GM19035 (cell line): ENCODE data around the gene MCIDAS.

Source experiments
- ATAC-seq: cut with Tn5 transposase; IDR thresholded peaks from one replicate; pipeline ENCODE4 v1.9.1; 2021; ENCODE audit not compliant: unreplicated experiment

The MCIDAS gene

DNA sequence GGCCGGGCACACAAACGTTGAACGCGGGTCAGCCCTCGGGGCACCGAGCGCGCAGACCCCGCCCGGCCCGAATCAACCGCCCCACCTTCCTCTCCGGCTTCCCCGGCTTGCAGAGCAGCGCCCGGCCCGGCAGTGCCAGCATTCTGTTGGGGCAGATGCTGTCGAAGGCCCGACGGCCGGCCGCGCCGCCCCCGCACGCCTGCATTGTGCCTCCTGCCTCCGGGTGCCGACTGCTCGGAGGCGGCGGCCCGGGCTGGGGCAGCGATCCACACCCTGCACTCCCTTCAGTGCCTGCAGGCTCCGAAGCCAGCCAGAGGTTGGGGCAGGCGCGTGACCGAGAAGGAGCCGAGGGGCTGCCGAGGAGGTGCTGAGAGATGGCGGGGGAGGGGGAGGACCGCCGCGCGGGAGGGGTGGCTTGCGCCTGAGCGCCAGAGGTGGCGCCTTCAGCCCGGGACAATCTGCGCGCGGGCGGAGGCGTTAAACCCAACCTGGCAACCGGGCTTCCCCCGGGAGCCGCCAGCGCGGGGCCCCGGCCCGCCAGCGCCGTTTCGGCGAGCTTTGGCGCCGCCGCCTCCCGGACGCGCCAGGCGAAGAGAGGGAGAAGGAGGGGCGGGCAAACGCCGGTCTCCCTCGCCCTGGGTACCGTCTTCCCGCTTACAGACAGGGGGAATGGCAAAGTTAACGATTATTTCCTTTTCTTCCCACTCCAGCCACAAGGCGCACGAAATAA lies at the start of gene MCIDAS:
TSS of gene MCIDAS (minus strand) at position 382 of the 730 bp plus-strand sequence. CDS start at position 205, 177 bp downstream.
- ATAC-seq = peak; percentile 54

DNA sequence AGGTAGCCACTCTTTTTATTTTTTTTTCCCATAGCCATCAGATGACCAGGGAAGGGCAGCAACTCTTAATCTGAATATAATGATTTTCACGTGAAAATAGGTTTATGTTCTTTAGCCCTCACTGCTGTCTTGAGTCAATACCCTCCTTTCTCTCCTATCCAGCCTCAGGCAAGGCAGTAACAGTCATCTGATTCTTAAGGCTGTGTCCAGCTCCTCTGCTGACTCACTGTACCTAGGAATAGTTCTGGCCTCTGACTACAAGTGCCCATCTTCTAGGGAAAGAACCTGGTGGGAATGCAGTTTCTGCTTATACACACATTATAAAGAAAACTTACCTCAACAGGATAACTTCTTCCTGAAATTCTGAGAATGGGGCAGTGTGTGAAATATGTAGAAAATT lies 49.7 kb upstream of the MCIDAS start:
- no peak for ATAC-seq

DNA sequence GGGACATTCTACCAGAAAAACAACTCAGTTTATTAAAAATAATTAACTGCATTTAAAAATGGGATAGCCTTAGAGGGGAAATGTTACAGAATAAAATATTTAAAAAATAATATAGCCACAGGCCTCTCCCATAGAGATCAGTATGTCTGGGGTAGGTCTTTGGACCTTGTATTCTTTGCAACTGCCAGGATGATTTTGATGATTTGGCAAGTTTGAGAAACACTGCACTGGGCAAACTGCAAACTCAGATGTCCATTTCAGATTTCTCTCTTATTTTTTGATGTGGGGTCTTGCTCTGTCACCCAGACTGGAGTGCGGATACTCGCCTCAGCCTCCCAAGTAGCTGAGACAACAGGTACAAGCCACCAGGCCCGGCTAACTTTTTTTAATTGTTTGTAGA lies 31.2 kb upstream of the MCIDAS start:
- no peak for ATAC-seq

DNA sequence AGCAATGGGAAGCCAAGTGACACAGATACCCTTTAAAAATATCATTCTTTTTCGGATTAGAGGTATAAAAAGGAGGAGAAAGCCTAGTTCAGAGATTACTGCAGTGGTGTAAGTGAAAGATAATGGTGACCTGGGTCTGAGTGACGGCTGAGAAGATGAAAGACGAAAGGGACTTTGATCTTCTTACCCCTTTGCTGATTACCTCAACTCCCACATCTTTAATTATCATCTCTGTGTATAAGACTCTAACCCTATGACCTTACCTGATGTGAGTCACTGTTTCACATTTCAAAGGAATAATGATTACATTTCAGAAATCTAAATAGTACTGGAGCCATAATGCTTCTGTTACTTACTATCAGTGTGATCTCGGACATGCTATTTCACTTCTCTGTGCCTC lies 27.7 kb upstream of the MCIDAS start:
- ATAC-seq = no peak

- ATAC-seq = no peak
These were observed 22.9 kb upstream of the MCIDAS start for GRCh38 chr5:55250064-55250463.

- ATAC-seq = no peak
These were observed 14.6 kb upstream of the MCIDAS start for GRCh38 chr5:55241746-55242145.

DNA sequence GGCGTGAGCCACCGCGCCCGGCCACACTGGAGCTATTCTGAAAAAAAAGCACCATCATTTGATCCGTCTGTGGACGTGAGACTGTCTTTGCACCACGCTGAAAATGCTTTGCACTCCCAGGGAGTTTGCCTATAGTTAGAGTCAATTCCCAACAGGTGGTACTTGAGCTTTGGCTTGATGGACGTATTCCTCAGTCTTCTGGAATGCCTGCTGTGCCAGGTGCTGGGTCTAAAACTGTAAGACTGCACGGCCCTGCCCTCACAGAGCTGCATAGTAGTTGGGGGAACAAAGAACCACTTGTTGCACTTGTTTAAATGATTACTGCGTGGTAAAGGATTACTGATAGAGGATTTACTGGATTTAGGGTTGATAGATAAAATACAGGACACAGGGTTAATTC lies 9.7 kb upstream of the MCIDAS start:
- ATAC-seq = no peak

GRCh38 chr5:55234121-55234700 lies 7.1 kb upstream of the MCIDAS start:
- ATAC-seq = no peak

DNA sequence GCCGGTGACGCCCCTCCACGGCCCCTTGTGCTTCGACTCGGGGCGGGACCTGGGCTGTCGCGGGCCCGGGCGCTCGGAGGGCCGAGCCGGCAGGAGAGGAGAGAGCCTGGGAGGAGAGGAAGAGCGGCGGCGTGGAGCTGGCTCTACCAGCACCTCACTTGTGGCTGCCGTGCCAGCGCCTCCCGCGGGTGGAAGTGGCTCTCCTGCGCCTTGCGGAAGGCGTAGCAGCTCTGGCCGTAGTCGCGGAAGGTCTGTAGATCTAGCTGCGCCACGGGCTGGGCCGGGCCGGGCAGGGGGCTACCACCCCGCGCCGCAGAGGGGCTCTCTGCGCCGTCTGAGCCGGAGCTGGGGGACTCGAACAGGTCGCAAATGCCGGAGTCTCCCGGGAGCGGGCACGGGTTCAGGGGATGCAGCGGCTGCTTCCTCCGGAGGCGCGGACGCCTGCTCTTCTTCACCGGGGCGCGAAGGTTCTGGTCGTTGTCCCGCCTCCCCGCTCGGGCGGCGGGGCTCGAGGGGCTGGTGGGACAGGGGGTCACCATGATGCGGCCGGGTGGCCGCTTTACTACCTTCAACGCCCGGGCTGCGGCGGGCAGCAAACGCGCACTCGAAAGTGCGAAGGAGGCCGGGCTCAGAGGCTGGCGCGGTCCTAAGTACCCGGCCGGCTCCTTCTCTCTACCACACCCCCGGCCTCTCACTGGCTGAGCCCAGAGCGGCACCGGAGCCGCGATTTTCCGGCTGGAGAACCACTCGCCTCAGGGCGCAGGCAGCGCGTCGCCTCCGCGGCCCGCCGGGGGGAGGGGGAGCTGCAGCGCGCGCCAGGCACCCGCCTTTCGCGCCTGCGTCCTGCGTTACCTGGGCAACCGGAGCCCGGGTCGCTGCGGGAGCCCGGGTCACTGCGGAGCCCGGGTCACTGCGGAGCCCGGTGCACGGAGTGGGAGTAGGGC lies 6.1 kb upstream of the MCIDAS start, which contains the start of gene CCNO:
TSS of gene CCNO (minus strand) at position 624 of the 944 bp plus-strand sequence. CDS start at position 539, 85 bp downstream.
- ATAC-seq = peak; percentile 69

GRCh38 chr5:55232271-55232984 lies 5.3 kb upstream of the MCIDAS start:
- ATAC-seq = no peak

DNA sequence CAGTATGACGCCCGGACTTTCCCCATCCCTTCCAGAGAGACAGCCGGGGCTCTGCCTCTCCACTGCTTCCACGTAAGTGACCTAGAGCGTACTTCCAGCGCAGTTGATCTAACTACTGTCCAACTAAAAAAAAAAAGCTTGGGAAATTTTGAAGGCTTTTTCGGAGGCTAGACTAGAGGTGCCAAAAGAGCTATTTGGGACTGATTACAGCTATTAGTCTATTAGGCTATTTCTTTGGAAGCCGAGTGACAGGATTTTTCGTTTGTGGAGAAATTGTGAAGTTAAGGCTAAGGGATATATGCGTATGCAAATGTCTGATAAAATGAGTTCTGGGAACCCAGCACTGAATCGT lies 4.8 kb upstream of the MCIDAS start:
- ATAC-seq = no peak

DNA sequence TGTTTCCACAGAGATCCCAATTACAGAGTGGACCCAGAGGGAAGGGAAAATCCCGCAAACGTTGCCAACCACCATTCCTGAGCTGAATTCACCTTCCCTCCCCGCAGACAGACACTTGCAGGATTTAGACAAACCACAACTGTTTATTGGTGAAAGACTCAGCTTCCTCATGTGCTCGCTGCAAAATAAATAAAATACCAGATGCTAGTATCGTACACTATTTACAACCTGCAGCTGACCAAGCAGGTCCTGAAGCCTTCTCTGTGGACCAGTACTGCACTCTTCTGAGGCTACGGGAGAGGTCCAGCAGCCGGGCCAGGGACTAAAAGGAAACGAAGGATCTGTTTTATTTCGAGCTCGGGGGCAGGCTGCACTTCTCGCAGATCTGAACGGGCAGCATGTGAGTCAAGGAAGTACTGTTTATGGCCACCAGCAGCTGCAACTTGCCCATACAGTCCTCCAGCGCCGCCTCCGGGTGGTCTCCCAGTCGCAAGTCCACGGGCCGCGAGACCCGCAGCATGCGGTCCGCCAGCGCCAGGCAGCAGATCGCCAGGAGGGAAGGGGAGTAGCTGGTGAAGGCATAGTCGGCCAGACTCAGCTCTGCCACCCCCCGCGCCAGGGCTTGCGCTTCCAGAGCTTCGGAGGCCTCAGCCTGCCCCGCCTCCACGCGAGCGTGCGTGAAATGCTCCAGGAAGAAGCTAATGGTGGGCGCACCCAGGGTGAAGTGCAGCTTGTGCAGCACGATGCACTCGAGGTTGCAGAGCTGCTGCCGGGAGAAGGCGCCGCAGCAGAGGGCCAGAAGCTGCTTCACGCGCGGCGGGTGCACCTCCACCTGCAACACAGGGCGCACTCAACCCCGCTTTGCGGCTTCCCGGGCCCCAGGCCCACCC lies 4.2 kb upstream of the MCIDAS start:
- no peak for ATAC-seq

- ATAC-seq = no peak
These were observed 3.0 kb upstream of the MCIDAS start for GRCh38 chr5:55230086-55230629.

GRCh38 chr5:55227664-55228430 lies 732 bp upstream of the MCIDAS start:
- ATAC-seq = no peak

DNA sequence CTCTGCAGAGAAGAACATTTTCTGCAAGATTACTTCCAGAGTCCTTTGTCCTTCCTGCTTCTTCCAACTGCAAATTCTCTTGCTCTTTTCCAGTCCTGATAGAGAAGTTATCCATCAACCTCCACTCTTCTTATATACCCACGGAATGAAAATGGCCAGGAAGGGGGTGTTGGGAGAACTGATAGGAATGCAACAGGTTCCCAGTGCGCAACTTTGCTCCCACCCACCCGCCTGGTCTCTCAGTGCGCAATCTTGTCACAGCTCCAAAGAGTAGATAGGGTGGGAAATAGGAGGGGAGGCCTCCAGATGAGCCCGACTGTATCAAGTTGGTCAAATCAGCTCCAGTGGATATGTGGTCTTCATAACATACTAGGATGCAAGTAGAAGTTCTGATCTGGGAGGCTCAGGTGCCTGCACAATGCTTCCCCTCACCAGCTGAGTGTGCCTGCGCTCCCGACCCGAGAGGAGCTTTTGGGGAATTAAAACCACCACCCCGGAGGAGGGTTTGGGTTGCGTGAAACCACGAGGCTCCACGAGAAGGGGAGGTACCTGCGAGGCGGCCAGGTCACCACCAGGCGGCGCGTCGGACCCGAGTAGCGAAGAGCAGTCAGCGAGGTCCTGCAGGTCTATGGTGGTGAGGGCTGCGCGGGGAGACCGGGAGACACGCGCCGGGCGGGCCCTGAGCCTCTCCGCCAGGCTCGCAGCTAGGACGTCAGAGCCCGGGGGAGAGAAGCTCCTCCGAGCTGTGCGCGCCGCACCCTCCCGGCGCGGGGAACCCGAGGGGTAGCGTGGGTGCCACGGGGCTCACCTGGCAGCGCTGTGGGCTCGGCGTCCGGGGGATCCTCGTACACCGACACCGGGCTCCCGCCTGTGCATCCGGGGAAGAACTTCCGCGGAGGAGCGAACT lies 835 bp downstream of the MCIDAS start:
- ATAC-seq = peak; percentile 58

DNA sequence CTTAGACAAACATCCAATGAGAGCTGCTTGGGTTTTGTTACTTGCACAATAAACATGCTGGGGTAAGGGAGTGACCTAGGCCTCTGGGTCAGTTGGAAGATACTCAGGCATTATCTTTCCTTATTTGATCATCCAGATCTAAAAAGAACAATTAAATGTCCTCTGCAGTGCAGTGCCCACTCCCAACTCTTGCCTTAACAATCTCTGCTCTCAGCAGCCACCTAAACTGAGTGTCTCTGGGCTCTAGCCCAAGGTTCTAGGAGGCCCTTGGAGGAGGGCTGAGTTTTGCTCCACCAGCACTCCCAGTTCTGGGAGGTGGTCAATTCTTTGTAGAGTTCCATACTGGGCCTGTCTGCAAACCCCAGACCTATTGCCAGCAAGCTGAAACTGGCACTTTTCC lies 1.8 kb downstream of the MCIDAS start:
- ATAC-seq = no peak

DNA sequence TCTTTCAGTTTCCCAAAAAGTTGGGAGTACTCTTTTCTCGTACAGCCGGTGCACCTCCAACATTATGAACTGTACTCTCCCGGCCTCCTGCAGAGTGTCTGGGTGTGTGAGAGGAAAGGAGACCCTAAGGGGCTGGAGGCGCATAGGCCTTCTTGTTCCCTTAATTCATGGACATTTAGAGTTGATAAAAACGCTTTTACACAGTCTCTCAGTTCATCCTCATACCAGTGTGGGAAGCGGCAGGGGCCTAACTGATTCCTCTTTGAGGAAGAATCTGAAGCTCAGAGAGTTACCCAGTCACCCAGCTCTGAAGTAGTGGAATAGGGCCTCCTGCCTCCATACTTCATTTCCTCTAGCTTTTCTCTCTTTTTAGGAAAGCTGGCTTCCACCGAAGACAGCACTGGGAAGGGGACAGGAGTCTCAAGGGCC lies 3.3 kb downstream of the MCIDAS start:
- no peak for ATAC-seq
